Hematopoietic multipotent progenitor cell treated with erythropoietin and hydrocortisone succinate and interleukin-3 and kit ligand, for 6 days (in vitro differentiated cells): ENCODE measurements around the gene ATG13.

Source experiments
- DNase-seq: peaks from one replicate; pipeline ENCODE4 v3.0.0-alpha.2; 2015

ATG13 gene

GRCh38 chr11:46677169-46677568 lies 59.8 kb downstream of the ATG13 start:
- no peak for DNase-seq

GRCh38 chr11:46677991-46678740 lies 60.8 kb downstream of the ATG13 start:
- peak; percentile 22 for DNase-seq

GRCh38 chr11:46678741-46679130 lies 61.4 kb downstream of the ATG13 start:
- DNase-seq: no peak

- no peak for DNase-seq
Measured at GRCh38 chr11:46679241-46680163, 62.1 kb downstream of the ATG13 start.

GRCh38 chr11:46680164-46680760 lies 62.9 kb downstream of the ATG13 start:
- DNase-seq: no peak

GRCh38 chr11:46680815-46681214 lies 63.5 kb downstream of the ATG13 start:
- no peak for DNase-seq

GRCh38 chr11:46681814-46682213 lies 64.5 kb downstream of the ATG13 start:
- no peak for DNase-seq

GRCh38 chr11:46682773-46683752 lies 65.7 kb downstream of the ATG13 start:
- no peak for DNase-seq

GRCh38 chr11:46684367-46684766 lies 67.0 kb downstream of the ATG13 start:
- DNase-seq: no peak

GRCh38 chr11:46686886-46687795 lies 69.8 kb downstream of the ATG13 start:
- DNase-seq: no peak

GRCh38 chr11:46690702-46691101 lies 73.3 kb downstream of the ATG13 start:
- DNase-seq: no peak

GRCh38 chr11:46692450-46692849 lies 75.1 kb downstream of the ATG13 start:
- no peak for DNase-seq

GRCh38 chr11:46693597-46694012 lies 76.3 kb downstream of the ATG13 start:
- DNase-seq: no peak

- no peak for DNase-seq
Measured at GRCh38 chr11:46694072-46694471, 76.7 kb downstream of the ATG13 start.

- DNase-seq: no peak
Measured at GRCh38 chr11:46694607-46695006, 77.3 kb downstream of the ATG13 start.

- DNase-seq: no peak
Measured at GRCh38 chr11:46695345-46696211, 78.2 kb downstream of the ATG13 start.

GRCh38 chr11:46696212-46696558 lies 78.8 kb downstream of the ATG13 start:
- no peak for DNase-seq

- no peak for DNase-seq
Measured at GRCh38 chr11:46697303-46697702, 80.0 kb downstream of the ATG13 start.

GRCh38 chr11:46697723-46698122 lies 80.4 kb downstream of the ATG13 start:
- no peak for DNase-seq

GRCh38 chr11:46698597-46698996 lies 81.2 kb downstream of the ATG13 start:
- DNase-seq: no peak
